ENCODE measurements around the gene RAD51C.
"Not testable (repeated sequence)": the region's sequence is repeated elsewhere in the genome, so short reads cannot be mapped to it uniquely, and the experiment has no call there.

RAD51C gene

DNA sequence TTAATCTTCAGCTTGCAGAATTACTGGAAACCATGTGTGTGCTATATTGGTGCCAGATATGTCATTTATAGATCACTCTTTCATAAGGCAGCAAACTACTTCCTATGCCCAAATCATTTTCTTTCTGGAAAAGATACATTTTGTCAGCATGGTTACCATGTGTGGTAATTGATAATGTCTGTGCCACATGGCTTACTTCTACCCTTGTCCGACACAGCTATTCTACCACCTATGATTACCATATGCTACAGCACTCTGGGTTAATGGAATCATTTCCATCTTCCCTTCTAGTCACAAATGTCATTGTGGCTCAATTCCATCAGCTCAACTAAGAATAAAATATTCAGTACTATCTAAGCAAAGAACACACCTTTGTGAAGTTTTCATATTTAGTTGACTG, 55.3 kb downstream of the RAD51C start:
- no peak for DNase-seq

DNA sequence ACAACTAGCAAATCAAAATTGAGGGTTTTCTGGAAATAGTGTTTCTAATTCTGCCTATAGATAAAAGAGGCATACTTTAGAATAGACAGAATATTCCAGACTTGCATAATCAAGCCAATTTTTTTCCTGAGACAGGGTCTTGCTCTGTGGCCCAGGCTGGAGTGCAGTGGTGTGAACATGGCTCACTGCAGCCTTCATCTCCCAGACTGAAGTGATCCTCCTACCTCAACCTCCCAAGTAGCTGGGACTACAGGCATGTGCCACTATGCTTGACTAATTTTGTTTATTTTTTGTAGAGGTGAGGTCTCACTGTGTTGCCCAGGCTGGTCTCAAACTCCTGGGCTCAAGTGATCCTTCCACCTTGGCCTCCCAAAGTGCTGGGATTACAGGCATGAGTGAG, 57.2 kb downstream of the RAD51C start:
- not testable (repeated sequence) for DNase-seq

DNA sequence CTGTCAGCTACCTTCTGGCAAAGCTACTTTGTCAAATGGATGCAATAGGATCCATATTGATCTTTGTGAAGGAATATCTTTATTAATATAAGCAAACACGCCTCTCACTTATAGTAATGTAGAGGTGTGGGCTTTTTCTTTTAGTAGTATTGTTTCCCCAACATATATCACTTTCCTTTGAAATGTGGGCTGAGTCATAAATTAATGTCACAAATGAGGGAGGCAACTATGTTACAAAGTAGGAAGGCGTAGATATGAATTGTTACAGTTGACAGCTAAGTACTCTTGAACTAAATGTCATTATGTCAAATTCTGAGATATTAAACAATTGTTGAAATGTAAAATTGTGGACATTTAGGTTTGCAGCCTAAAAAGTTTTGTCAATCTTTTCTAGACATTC, 60.6 kb downstream of the RAD51C start:
- DNase-seq: no peak

GRCh38 chr17:58755269-58755576, 62.8 kb downstream of the RAD51C start:
- no peak for DNase-seq

DNA sequence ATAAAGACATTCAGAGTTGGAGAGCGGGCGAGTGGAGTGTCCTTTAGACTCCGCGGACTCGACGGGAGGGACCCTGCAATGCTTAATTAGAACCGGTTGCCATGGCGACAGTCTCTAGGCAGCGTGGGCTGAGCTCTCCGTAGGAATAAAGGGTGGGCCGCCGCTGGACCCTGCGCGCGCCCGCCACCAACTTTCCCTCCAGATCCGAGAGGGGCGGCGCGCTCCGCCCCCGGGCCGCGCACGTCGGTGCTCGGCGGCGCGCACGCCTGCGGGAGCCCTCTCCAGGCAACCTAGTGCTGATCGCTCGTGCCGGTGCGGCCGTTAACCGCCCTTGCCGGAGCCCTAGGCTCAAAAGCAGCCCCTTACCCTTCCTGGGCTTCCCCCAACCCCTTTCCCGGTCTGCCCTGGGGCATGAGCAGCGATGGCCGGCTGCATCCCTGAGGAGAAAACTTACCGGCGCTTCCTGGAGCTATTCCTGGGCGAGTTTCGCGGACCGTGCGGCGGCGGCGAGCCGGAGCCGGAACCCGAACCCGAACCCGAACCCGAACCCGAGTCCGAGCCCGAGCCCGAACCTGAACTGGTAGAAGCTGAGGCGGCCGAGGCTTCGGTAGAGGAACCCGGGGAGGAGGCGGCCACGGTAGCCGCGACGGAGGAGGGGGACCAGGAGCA, 63.3 kb downstream of the RAD51C start, which contains the start of gene PPM1E:
TSS of gene PPM1E (plus strand) at position 278 of the 669 bp plus-strand sequence.
- DNase-seq: no peak

DNA sequence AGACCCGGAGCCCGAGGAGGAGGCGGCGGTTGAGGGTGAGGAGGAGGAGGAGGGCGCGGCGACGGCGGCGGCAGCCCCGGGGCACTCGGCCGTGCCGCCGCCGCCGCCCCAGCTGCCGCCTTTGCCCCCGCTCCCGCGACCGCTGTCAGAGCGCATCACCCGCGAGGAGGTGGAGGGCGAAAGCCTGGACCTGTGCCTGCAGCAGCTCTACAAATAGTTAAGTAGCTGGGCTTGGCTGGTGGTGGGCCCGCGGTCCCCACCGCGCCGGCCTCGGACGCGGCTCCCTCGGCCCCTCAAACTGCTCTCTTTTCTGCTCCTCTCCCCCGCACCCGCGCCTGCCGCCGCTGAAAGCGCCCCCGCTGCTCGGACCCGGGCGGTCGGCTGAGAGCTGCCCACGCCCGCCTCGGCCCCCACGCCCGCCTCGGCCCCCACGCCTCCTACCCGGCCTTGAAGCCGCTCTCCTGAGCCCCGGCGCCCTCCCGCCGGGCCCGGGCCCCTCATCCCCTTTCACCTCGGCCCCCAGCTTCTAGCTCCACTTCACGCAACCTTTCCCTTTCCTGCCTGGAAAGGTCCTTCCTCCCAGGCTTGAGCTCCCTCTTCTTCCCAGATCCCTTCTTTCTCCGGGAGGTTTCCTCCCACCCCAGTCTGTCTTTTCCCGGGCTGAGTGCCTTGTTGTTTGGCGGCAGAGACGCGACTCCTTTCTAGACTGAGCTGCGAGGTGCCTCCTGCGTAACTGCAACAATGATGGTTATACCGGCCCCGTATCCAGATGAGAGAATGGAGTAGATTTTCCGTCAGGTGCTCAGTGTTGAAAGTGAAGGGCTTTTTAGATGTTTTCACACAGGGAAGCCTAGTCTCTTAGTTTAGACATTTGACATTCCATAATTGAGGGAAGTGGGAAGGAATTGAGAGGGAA, 64.1 kb downstream of the RAD51C start:
- DNase-seq: no peak

DNA sequence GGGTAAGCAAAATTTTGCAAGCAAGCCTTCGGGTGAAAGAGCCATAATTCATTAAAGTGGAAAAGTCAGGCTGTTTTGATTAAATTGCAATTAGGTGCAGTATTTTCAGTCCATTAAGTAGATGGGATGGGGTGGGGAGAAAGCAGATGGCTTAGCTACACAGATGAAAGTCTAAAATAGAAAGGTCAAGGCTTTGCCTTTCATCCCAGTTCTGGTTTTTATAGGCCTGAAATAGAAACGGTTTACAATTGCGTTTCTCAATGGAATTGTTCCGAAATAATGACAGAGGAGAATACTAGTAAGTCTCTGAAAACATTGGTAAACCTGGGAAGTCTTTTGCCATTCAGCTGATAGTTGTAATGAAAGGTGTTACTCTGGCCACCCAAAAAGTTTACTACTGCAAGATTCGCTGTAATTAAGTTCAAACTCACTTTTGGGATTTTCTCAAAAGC, 64.8 kb downstream of the RAD51C start:
- DNase-seq: no peak

DNA sequence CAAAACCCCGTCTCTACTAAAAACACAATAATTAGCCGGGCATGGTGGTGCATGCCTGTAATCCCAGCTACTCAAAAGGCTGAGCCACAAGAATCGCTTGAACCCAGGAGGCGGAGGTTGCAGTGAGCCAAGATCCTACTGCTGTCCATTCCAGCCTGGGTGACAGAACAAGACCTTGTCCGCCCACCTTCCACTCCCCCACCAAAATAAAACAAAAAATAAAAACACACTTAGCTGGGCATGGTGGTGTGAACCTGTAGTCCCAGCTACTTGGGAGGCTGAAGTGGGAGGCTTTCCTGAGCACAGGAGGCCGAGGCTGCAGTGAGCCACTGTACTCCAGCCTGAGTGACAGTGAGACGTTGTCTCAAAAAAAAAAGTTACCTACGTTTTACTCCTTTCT, 66.5 kb downstream of the RAD51C start:
- DNase-seq: no peak

DNA sequence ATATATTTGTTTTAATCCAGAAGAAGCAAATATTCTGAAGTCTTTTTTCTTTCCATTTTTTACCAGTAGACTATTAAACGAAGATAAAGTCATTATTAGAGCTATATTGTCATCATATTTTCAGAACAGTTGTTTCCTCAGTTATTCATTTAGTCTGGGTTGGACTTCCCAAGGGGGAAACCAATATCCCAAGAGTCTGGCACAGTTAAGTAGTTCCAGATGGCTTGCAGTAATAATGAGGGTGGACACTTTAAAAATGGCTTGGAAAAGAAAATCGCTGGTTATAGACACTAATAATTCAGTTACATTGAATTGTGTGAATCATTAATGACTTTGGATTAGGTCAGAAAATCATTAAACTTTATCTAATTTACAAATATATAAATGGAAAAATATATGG, 67.1 kb downstream of the RAD51C start:
- DNase-seq: no peak

DNA sequence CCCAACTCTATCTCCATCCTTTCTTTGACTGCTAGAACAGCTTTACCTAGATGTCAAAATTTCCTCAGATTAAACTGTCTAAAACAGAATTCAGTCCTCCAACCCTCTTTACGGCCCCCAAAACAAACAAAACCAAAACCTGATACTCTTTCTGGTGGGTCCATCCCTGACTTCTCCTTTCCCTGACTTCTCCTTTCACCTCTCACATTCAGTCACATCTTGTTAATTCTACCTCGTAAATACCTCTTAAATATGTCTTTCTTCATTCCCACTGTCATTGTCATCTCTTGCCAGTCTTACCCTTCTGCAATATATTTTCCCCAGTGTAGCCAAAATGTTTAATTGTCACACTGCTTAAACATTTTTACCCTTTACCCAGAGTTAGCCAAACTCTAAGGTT, 67.8 kb downstream of the RAD51C start:
- no peak for DNase-seq

DNA sequence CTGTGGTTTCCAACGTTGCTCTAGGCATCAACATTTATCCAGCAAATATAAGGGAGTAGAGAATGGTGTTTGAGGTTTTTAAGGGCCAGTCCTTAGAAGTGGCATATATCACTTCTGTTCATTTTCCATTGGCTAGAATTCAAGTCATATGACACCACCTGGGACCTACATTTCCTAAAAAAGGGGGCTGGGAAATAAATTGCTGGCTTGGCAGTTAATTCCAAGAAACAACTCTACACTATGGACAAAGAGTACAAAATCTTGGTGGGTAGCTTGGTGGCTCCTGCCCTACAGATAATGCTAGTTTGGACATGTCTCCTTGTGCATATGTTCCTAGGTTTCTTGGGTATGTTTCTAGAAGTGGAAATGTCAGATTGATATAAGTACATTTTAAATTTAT, 70.9 kb downstream of the RAD51C start:
- DNase-seq: no peak

DNA sequence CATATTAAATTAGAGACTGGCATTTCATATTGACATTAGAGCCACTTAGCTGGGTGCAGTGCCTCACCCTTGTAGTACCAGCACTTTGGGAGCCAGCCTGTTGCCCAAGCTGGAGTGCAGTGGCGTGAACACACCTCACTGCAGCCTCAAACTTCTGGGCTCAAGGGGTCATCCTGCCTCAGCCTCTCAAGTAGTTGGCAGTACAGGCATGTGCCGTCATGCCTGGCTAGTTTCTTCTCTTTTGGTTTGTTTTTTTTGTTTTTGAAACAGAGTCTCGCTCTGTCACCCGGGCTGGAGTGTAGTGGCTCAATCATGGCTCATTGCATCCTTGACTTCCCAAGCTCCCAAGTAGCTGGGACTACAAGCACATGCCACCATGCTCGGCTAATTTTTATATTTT, 72.0 kb downstream of the RAD51C start:
- no peak for DNase-seq

- DNase-seq: not testable (repeated sequence)
Measured at GRCh38 chr17:58778482-58778881, 86.1 kb downstream of the RAD51C start.

- DNase-seq: no peak
Measured at GRCh38 chr17:58779446-58779845, 87.0 kb downstream of the RAD51C start.

- no peak for DNase-seq
Measured at GRCh38 chr17:58783380-58783779, 91.0 kb downstream of the RAD51C start.

GRCh38 chr17:58785097-58785496, 92.7 kb downstream of the RAD51C start:
- DNase-seq: no peak
